HUDEP-2 (cell line): ENCODE measurements around the gene ASIC4.

Experiments used
- DNase-seq, 76 experiments: peaks; one replicate each; lab custom pipeline; 2025; ENCODE audit not compliant: unreplicated experiment in 76 of 76; lab: John Stamatoyannopoulos, UW

The ASIC4 gene

GRCh38 chr2:219576505-219577388, 62.5 kb downstream of the ASIC4 start:
- DNase-seq: no peak

GRCh38 chr2:219578811-219579613, 64.7 kb downstream of the ASIC4 start:
- DNase-seq: no peak

GRCh38 chr2:219581346-219581745, 67.1 kb downstream of the ASIC4 start:
- DNase-seq: no peak
